Activated naive CD4-positive, alpha-beta T cell treated with anti-CD3 and anti-CD28 coated beads, Interleukin-2, amount 50 U/mL, for 24 hours (primary cell): ENCODE results near the gene FAM186B.

Experiments used
- H3K27ac Mint-ChIP-seq: one replicate; pipeline ENCODE4 v1.8.0; 2021; ENCODE audit warnings: mild to moderate bottlenecking, mixed read lengths
- H3K27me3 Mint-ChIP-seq: one replicate; pipeline ENCODE4 v1.8.0; 2021; ENCODE audit warnings: mixed read lengths
- H3K36me3 Mint-ChIP-seq: one replicate; pipeline ENCODE4 v1.8.0; 2021; ENCODE audit warnings: mixed read lengths
- H3K4me1 Mint-ChIP-seq: one replicate; pipeline ENCODE4 v1.8.0; 2021; ENCODE audit warnings: mixed read lengths
- H3K4me3 Mint-ChIP-seq: one replicate; pipeline ENCODE4 v1.8.0; 2021; ENCODE audit warnings: mild to moderate bottlenecking, mixed read lengths
- H3K9me3 Mint-ChIP-seq: one replicate; pipeline ENCODE4 v1.8.0; 2021; ENCODE audit warnings: mixed read lengths

FAM186B gene

DNA sequence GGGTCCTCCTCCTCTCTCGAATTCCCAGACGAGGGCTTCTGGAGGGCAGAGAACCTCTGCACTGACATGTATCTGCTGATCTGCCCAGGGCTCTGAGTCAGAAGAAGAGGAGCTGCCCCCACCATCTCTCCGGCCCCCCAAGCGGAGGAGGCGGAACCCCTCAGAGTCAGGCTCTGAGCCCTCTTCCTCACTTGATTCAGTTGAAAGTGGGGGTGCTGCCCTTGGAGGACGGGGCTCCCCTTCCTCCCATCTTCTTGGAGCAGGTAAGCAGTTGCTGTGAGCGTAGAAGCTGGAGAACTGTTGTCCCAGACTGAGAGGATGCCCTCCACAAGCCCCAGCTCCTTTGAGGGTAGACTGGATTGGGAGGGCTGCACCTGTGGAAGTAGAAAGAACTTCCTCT, 37.7 kb upstream of the FAM186B start:
- H3K36me3 Mint-ChIP-seq: peaks cover 3% of the 10 kb centered on the region
- no peak overlapping the region for H3K27ac Mint-ChIP-seq
- H3K4me3 Mint-ChIP-seq: no peak overlapping the region
- H3K4me1 Mint-ChIP-seq: peaks cover 37% of the 10 kb centered on the region
- no peaks in the 10 kb centered on the region for H3K27me3 Mint-ChIP-seq
- H3K9me3 Mint-ChIP-seq: no peaks in the 10 kb centered on the region

DNA sequence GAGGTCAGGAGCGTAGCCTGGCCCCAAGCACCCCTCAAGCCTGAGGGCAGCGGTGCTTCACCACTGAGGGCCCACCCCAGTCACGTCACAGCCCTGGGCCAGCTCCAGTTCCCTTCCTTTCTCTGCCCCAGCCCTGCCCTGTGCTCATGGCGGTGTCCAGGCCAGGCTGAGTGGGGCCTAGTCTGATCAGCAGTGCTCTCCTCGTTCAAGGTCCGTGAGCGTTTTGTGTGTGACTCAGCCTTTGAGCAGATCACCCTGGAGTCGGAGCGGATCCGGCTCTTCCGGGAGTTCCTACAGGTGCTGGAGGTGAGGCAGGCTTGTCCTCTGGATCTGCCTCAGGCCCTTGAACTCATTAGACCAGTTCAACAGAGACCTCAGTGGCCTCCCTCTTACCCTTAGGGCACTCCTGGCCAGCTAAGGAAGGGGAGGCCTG, 36.9 kb upstream of the FAM186B start:
- Mint-ChIP-seq H3K27me3 (no peaks in the 10 kb centered on the region), H3K9me3 (no peaks in the 10 kb centered on the region), H3K27ac (no peak overlapping the region), H3K4me1 (peaks cover 32% of the 10 kb centered on the region), H3K36me3 (no peaks in the 10 kb centered on the region), H3K4me3 (no peak overlapping the region)

DNA sequence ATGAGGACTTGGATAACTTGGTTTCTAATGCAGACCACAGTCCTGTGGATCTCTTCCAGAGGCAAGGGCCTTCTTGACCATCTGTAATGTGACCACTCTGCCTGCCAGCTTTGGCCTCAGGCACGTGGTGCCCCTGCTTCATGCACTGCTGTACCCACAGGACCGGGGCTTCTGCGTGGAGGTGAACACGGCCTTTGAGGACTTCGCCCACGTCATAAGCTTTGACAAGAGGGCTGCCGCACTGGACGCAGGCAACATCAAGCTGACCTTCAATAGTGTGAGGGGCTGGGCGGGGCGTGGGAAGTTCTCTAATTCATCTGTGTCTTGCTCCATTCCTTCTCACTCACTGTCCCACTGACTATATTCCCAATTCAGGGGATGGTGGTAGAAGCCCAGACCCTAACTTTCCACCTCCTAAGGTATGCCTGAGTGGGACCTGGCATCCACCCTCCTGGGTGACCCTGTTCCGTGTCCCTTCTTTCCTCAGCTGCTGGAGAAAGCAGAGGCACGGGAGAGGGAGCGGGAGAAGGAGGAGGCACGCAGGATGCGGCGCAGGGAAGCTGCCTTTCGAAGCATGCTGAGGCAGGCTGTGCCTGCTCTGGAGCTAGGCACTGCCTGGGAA, 36.4 kb upstream of the FAM186B start:
- no peaks in the 10 kb centered on the region for H3K27me3 Mint-ChIP-seq
- H3K4me1 Mint-ChIP-seq: peaks cover 37% of the 10 kb centered on the region
- H3K27ac Mint-ChIP-seq: no peak overlapping the region
- no peak overlapping the region for H3K4me3 Mint-ChIP-seq
- no peaks in the 10 kb centered on the region for H3K9me3 Mint-ChIP-seq
- H3K36me3 Mint-ChIP-seq: no peaks in the 10 kb centered on the region

DNA sequence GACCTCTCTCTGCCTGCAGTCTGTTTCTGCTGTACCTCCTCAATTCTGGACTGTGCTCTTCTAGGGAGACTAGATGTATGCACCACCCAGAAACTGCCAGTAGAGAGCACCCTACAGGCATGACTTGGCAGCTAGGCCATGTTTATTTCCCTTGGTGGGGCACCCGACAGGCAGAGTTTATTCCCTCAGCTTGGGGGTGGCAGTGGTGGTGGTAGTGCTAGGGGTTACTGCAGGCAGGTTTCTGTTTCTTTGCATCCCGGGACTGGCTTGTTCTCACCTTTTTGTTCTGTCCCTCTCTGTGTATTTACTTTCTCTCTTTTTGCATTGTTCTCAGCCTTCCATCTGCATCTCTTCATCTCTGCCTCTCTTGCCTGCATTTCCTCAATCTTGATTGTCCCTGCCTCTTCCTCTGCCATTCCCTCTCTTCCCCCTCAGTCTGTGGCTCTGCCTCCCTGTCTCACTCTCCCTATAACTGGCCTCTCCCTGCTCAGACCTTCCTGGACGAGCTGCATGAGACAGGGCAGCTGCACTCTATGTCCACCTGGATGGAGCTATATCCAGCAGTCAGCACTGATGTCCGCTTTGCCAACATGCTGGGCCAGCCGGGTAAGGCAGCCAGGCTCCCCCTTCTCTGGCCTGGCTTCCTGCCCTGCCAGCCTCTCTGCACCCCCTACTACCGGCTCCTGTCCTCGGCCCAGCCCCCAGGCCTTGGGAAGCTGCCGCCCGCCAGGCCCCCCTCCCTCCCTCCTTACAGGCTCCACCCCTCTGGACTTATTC, 31.7 kb upstream of the FAM186B start:
- Mint-ChIP-seq H3K27ac (peak overlapping the region; percentile 56), H3K4me3 (no peak overlapping the region), H3K27me3 (no peaks in the 10 kb centered on the region), H3K36me3 (no peaks in the 10 kb centered on the region), H3K9me3 (no peaks in the 10 kb centered on the region), H3K4me1 (peaks cover 19% of the 10 kb centered on the region)

DNA sequence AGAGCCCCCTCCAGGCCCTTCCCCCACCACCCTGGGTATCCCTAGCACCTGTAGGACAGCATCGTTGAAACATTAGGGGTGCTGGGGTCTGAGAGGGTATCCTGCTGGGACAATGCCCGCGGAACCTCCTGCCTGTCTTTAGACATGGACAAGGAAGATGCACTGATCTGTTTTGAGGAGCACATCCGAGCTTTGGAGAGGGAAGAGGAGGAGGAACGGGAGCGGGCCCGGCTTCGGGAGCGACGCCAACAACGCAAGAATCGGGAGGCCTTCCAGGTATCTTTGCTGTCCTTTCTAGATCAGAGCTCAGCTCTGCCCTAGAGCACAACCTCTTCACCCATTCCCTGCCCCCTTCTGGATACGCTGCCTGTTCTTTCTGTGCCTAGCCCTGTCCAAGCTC, 31.1 kb upstream of the FAM186B start:
- Mint-ChIP-seq H3K4me3 (no peak overlapping the region), H3K27ac (peak overlapping the region; percentile 56), H3K4me1 (peaks cover 19% of the 10 kb centered on the region), H3K9me3 (no peaks in the 10 kb centered on the region), H3K27me3 (no peaks in the 10 kb centered on the region), H3K36me3 (no peaks in the 10 kb centered on the region)

DNA sequence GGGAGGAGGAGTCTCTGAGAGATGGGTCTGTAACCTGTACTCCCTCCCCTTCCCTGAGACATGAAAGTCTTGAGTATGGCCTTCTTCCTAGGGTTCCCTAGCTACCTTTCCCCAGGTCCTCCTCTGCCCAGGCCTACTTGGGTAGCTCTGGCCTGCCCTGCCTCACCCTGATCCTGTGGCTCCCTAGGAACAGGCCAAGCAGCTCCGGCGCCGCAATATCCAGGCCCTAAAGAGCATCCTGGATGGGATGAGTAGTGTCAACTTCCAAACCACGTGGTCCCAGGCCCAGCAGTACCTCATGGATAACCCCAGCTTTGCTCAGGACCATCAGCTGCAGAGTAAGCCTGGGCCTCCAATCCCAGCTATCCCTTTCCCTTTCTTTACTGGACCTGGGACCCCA, 30.2 kb upstream of the FAM186B start:
- no peak overlapping the region for H3K27ac Mint-ChIP-seq
- H3K27me3 Mint-ChIP-seq: no peaks in the 10 kb centered on the region

DNA sequence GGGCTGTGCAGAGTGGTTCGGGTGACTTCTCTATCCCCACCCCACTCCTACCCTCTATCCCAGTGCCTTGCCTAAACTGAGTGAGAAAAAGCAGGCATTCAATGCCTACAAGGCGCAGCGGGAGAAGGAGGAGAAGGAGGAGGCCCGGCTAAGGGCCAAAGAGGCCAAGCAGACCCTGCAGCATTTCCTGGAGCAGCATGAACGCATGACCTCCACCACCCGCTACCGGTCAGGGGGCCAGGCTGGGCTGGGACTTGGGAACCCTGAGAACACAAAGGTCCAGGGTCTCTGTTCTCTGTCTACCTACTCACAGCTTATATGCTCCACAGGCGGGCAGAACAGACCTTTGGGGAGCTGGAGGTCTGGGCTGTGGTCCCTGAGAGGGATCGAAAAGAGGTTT, 29.6 kb upstream of the FAM186B start:
- Mint-ChIP-seq H3K36me3 (no peaks in the 10 kb centered on the region), H3K27ac (no peak overlapping the region), H3K4me3 (no peak overlapping the region), H3K9me3 (no peaks in the 10 kb centered on the region), H3K27me3 (no peaks in the 10 kb centered on the region), H3K4me1 (peaks cover 19% of the 10 kb centered on the region)

More for the DNA sequence above, 30.2 kb upstream of the FAM186B start:
- no peak overlapping the region for H3K4me3 Mint-ChIP-seq
- H3K9me3 Mint-ChIP-seq: no peaks in the 10 kb centered on the region
- no peaks in the 10 kb centered on the region for H3K36me3 Mint-ChIP-seq
- peaks cover 19% of the 10 kb centered on the region for H3K4me1 Mint-ChIP-seq

DNA sequence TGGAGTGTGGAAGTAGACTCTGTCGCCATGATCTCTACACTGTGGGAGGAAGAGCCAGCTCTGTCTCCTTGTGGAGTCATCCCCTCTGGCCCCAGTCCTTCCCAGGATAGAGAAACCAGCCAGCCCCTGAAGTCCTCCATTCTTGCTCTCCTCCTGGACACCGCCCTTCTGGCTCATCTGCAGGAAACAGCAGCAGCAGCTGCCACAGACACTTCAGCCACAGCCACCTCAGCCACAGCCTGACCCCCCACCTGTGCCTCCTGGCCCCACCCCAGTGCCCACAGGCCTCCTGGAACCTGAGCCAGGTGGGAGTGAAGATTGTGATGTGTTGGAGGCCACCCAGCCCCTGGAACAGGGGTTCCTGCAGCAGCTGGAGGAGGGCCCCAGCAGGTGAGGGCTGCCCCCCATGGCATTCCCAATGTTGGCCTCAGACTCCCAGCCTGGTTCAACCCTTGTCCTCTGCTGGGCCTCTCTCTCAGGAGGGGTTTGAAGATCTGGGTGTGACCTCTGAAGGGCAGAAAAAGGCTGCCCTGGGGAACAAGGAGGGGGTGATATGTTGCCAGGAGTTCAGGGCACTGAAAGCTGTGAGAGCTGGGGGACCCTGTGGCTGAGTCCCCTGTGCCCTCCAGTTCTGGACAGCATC, 28.4 kb upstream of the FAM186B start:
- no peaks in the 10 kb centered on the region for H3K27me3 Mint-ChIP-seq
- no peaks in the 10 kb centered on the region for H3K36me3 Mint-ChIP-seq
- H3K9me3 Mint-ChIP-seq: no peaks in the 10 kb centered on the region
- no peak overlapping the region for H3K27ac Mint-ChIP-seq
- H3K4me3 Mint-ChIP-seq: no peak overlapping the region
- H3K4me1 Mint-ChIP-seq: peaks cover 15% of the 10 kb centered on the region

DNA sequence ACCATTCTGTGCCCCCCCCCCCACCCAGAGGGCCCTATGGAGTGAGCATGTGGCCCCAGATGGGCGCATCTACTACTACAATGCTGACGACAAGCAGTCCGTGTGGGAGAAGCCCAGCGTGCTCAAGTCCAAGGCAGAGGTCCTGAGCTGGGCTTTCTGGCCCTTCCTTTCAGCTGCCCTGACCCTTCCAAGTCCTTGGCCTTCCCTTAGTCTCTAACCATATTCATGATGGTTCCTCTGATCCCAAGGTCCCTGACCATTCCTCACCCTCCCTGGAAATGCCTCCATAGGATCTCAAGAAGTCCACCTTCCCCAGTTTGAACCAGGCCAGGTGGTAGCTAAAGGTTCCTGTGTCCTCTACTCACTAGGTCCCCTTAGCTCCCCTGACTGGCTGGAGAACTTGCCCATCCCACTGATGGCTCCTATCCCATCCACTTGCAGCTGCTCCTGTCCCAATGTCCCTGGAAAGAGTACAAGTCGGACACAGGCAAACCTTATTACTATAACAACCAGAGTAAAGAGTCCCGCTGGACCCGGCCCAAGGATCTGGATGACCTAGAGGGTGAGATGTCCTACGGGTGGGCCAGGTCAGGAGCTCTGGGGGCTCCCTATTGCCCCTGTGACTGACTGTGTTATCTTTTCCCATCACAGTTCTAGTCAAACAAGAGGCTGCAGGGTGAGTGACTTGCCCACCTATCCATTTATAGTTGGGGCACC, 27.7 kb upstream of the FAM186B start:
- Mint-ChIP-seq H3K36me3 (no peaks in the 10 kb centered on the region), H3K27me3 (no peaks in the 10 kb centered on the region), H3K4me1 (peaks cover 15% of the 10 kb centered on the region), H3K27ac (no peak overlapping the region), H3K9me3 (no peaks in the 10 kb centered on the region), H3K4me3 (no peak overlapping the region)

DNA sequence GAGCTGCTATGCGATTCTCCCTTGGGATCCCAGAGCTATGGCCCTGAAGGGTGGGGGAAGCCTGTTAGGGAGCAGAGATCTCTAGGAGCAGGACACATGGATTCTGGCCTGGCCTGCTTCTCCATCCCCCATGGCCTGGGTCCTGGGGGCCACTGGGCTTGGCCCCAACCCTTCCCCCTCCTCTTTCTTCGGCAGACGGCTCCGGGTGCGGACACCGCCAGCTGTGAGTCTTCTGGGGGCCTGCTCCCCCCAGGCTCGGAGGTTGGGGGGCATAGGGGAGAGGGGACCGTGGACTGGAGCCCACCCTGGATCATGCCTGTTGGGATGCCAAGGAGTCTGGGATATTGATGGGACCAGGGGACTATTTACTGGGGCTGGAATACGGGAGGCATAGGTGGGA, 27.0 kb upstream of the FAM186B start:
- no peak overlapping the region for H3K27ac Mint-ChIP-seq
- H3K27me3 Mint-ChIP-seq: no peaks in the 10 kb centered on the region
- no peaks in the 10 kb centered on the region for H3K9me3 Mint-ChIP-seq
- peaks cover 15% of the 10 kb centered on the region for H3K4me1 Mint-ChIP-seq
- no peaks in the 10 kb centered on the region for H3K36me3 Mint-ChIP-seq
- H3K4me3 Mint-ChIP-seq: no peak overlapping the region

DNA sequence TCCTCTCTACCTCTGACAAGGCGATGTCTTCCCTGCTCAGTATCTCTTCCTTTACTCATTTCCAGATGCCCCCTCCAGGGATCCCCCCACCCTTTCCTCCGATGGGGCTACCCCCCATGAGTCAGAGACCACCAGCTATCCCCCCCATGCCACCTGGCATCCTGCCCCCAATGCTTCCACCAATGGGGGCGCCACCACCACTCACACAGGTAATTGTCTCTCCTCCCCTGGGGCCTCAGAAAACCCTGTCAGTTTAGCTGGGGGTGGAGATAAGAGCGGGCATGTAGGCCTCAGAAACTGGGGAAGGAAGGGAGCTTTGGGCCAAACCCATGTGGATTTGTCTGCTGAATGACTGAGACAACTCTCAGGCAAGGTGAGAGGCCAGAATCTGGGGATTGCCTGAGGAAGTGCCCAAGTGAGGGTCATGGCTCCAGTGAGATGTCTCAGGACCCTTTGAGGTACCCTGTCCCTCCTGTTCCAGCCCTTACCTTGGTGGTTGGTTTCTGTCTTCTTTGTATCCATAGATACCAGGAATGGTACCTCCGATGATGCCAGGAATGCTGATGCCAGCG, 26.0 kb upstream of the FAM186B start:
- H3K9me3 Mint-ChIP-seq: no peaks in the 10 kb centered on the region
- H3K36me3 Mint-ChIP-seq: no peaks in the 10 kb centered on the region
- no peak overlapping the region for H3K27ac Mint-ChIP-seq
- H3K4me3 Mint-ChIP-seq: no peak overlapping the region
- no peaks in the 10 kb centered on the region for H3K27me3 Mint-ChIP-seq
- peaks cover 5% of the 10 kb centered on the region for H3K4me1 Mint-ChIP-seq

DNA sequence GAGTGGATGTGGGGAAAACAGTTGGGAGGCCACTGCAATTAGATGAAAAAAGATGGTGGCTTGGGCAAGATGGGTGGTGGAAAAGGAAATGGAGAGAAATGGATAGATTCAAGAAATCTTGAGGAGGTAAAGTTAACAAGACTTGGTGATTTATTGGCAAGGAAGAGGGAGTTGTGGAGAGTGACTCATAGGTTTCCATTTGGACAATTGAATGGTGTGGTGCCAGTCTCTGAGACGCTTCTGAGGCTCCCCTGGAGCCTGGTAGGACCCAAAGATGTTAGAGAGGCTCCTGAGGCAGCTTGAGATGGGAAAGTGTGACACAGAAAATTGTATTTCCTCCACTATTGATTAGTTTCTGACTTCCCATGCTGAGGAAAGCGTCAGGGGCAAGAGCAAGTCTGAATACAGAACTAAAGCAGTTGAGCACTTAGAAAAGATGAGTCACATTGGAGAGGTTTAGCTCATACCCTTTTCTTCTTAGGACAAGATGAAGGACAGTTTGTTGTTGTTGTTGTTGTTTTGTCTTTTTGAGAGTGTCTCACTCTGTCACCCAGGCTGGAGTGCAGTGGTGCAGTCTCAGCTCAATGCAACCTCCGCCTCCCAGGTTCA, 22.4 kb upstream of the FAM186B start:
- Mint-ChIP-seq H3K36me3 (no peaks in the 10 kb centered on the region), H3K4me3 (no peak overlapping the region), H3K27ac (no peak overlapping the region)

DNA sequence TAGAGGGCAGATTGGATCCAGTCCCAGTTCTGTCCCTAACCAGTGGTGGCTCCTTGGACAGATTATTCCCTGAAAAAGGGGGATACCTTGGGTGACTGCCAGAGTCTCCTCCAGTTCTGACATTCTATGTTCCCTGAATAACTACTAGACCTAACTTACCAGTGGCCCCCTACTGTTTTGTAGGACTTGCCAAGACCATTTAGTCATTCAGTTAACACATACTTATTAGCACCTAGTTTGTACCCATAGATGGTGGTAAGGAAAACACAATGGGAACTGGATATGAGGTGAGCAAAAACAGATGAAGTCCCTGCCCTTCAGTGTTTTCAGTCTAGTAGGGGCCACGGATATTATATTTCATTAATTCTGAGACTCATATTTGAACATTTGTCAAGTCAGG, 21.4 kb upstream of the FAM186B start:
- Mint-ChIP-seq H3K36me3 (no peaks in the 10 kb centered on the region), H3K9me3 (no peaks in the 10 kb centered on the region), H3K4me1 (peaks cover 12% of the 10 kb centered on the region), H3K27me3 (no peaks in the 10 kb centered on the region), H3K4me3 (no peak overlapping the region), H3K27ac (no peak overlapping the region)

More for the DNA sequence above, 22.4 kb upstream of the FAM186B start:
- H3K4me1 Mint-ChIP-seq: peaks cover 6% of the 10 kb centered on the region
- H3K27me3 Mint-ChIP-seq: no peaks in the 10 kb centered on the region
- H3K9me3 Mint-ChIP-seq: no peaks in the 10 kb centered on the region

DNA sequence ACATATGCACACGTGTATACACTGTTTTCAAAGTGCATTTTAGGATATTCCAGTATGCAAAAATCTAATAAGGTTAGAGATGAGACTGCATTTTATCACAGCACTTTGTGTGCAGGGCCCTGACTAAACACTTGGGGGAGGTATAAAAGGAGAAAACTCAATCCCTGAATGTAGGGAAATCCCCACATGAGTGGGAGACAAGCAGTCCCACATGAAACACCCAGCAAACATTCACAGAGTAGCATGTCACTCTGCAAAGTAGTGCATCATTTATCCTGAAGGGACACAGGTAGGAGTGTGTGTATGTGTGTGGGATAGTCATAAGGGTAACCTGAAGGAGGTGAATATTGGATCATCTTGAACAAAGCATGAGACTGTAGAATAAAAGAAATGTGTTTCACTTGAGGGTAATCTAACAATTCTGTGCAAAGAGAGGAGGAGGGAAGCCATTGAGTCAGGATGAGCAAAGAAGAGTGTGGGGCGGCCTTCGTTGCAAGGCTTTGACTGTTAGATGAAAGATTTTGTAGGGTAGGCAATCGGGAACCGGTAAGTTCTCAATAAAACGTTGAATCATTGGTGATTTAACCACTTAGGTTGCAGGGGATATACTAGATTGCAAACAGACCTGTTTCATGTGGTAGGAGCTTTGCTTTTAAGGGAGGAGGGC, 20.9 kb upstream of the FAM186B start:
- Mint-ChIP-seq H3K27me3 (no peaks in the 10 kb centered on the region), H3K4me1 (peaks cover 17% of the 10 kb centered on the region), H3K27ac (no peak overlapping the region), H3K9me3 (no peaks in the 10 kb centered on the region), H3K4me3 (no peak overlapping the region), H3K36me3 (no peaks in the 10 kb centered on the region)
